Sigmoid colon (tissue), 7 donors: ENCODE data around the gene UBE2N. TPM values are rescaled to one million over a fixed set of nuclear protein-coding genes. Genes with fewer than 3 reads are reported as not detected.

Experiments
- DNase-seq: peaks from one replicate; pipeline ENCODE4 v3.0.0-alpha.2; 2019
- H3K27ac ChIP-seq, 4 donors: fragments of 200-600 bp; sonication (generic); one replicate each; pipeline ENCODE4 v1.5.1; 2016 to 2019; ENCODE audit warnings: mild to moderate bottlenecking in 1 of 4
- H3K27me3 ChIP-seq, 3 donors: fragments of 200-600 bp; sonication (generic); one replicate each; pipeline ENCODE4 v1.5.1; 2019; ENCODE audit warnings: mild to moderate bottlenecking in 1 of 3
- H3K36me3 ChIP-seq, 4 donors: fragments of 200-600 bp; sonication (generic); one replicate each; pipeline ENCODE4 v1.5.1; 2016 to 2019
- H3K4me1 ChIP-seq, 4 donors: fragments of 200-600 bp; sonication (generic); one replicate each; pipeline ENCODE4 v1.5.1; 2017 to 2019
- H3K4me3 ChIP-seq, 4 donors: fragments of 200-600 bp; sonication (generic); one replicate each; pipeline ENCODE4 v1.5.1; 2017 to 2019; ENCODE audit warnings: mild to moderate bottlenecking in 2 of 4, moderate library complexity in 1 of 4
- H3K9me3 ChIP-seq, 4 donors: fragments of 200-600 bp in 3 of 4; sonication (generic) in 3 of 4; one replicate each; pipeline versions ENCODE4 v1.5.1 to v1.6.1; 2013 to 2019
- EP300 ChIP-seq, 4 donors: sonication (generic); formaldehyde crosslinking; IDR thresholded peaks; one replicate each; pipeline ENCODE4 v1.6.1; 2017; ENCODE audit warnings: antibody characterized with exemption in 4 of 4
- POLR2A ChIP-seq, 2 donors: fragments of 450-650 bp; IDR thresholded peaks; one replicate each; pipeline ENCODE4 v1.6.1; 2016; ENCODE audit warnings: antibody characterized with exemption in 2 of 2, mild to moderate bottlenecking in 2 of 2, moderate library complexity in 2 of 2
- POLR2AphosphoS5 ChIP-seq, 4 donors: sonication (generic); formaldehyde crosslinking; IDR thresholded peaks; one replicate each; pipeline ENCODE4 v1.6.1; 2017; ENCODE audit warnings: antibody characterized with exemption in 4 of 4
- whole genome bisulfite sequencing, 2 donors: extraction: QIAGEN DNeasy Blood & Tissue Kit; methylation state at CpG; one replicate each; pipeline ENCODE4 v1.1.7; 2013; 5-methylcytosine and 5-hydroxymethylcytosine counted together
- intact Hi-C: fragments of 100-400 bp; cut with DNase I; formaldehyde crosslinking; loops from one replicate; pipeline ENCODE4 v1.15.1; 2023
- polyA plus RNA-seq, 3 donors: library from polyadenylated mRNA; stranded (reverse); fragments of 200-250 nt; gene quantifications; one replicate each; pipeline ENCODE4 v1.2.3, GENCODE V29; 2013
- total RNA-seq, 4 donors: library from RNA; depleted of rRNA; stranded (reverse); fragments of >200 nt; gene quantifications; one replicate each; pipeline ENCODE4 v1.1.0, GENCODE V29; 2016
- TF ChIP-seq, protein P1 (sequence below), 4 experiments: fragments of 450-650 bp in 3 of 4; fragments of 200-600 bp in 1 of 4; IDR thresholded peaks; one replicate each; pipeline ENCODE4 v1.5.1; 2016 to 2019; ENCODE audit warnings: antibody characterized with exemption in 4 of 4, mild to moderate bottlenecking in 3 of 4, moderate library complexity in 2 of 4
- donor health status: healthy with polysubstance abuse.
- donor health status: Bipolar disorder and iron deficiency.
- donor health status: healthy.

The UBE2N gene
- total and polyA plus RNA-seq, 7 donors, result 23.0 to 102 (median 28.0) TPM

DNA sequence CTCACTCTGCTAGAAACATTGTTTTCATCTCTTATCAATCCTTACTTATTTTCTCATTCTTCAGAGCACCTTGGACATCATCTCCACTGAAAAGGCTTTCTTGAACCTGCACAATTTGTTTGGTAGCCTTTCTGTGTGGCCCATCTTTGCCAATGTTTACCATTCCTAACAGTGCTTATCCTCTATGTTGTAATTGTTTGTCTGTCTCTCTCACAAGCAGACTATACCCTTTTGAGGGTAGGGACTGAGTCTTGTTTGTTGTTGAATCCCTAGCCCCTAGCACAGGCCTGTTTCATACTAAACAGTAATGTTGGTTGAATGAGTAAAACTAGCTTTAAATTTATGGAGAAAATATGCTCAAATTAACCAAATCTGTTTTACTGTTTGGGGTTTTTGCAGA is 34.8 kb upstream of the UBE2N start:
- no peak for DNase-seq
- intact Hi-C loops, result loop anchor here (10.0 kb wide), 1 partner anchor 1918 kb away; no protein-coding TSS in a partner anchor

DNA sequence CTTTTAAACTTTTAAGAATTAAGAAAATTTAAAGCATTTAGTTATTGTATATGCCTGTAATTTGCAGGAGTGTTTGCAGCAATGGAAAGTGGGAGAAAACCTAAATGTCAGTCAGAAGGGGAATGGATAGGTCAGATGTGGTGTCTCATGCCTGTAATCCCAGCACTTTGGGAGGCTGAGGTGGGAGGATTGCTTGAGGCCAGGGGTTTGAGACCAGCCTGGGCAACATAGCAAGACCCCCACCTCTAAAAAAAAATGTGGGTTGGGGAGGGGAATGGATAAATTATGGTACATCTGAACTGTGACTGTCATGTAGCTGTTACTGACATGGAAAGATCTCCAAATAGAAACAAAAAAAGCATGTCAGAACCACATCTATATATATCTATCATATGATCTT is 27.6 kb upstream of the UBE2N start:
- intact Hi-C loops, result no loop called here
- H3K36me3 ChIP-seq, result peaks cover 0 to 36% (median 0%) of the 10 kb centered on the region in 4 donors
- H3K9me3 ChIP-seq, result no peaks in the 10 kb centered on the region
- H3K27ac ChIP-seq, result no peak overlapping the region
- no peaks in the 10 kb centered on the region for H3K27me3 ChIP-seq
- no peak for DNase-seq
- TF ChIP-seq POLR2A (IDR thresholded peaks at IDR 0.05) (no peak), POLR2AphosphoS5 (IDR thresholded peaks at IDR 0.05) (no peak), EP300 (IDR thresholded peaks at IDR 0.05) (no peak)
- TF ChIP-seq, protein P1, sequence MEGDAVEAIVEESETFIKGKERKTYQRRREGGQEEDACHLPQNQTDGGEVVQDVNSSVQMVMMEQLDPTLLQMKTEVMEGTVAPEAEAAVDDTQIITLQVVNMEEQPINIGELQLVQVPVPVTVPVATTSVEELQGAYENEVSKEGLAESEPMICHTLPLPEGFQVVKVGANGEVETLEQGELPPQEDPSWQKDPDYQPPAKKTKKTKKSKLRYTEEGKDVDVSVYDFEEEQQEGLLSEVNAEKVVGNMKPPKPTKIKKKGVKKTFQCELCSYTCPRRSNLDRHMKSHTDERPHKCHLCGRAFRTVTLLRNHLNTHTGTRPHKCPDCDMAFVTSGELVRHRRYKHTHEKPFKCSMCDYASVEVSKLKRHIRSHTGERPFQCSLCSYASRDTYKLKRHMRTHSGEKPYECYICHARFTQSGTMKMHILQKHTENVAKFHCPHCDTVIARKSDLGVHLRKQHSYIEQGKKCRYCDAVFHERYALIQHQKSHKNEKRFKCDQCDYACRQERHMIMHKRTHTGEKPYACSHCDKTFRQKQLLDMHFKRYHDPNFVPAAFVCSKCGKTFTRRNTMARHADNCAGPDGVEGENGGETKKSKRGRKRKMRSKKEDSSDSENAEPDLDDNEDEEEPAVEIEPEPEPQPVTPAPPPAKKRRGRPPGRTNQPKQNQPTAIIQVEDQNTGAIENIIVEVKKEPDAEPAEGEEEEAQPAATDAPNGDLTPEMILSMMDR (IDR thresholded peaks at IDR 0.05), result no peak
- H3K4me3 ChIP-seq, result no peak overlapping the region
- peaks cover 0 to 24% (median 17%) of the 10 kb centered on the region in 4 donors for H3K4me1 ChIP-seq

More for the DNA sequence above, 34.8 kb upstream of the UBE2N start:
- no peak for TF ChIP-seq EP300 (IDR thresholded peaks at IDR 0.05)
- no peak for TF ChIP-seq POLR2AphosphoS5 (IDR thresholded peaks at IDR 0.05)
- H3K9me3 ChIP-seq, result no peaks in the 10 kb centered on the region
- H3K27ac ChIP-seq, result no peak overlapping the region
- H3K4me1 ChIP-seq, result no peaks in the 10 kb centered on the region
- H3K4me3 ChIP-seq, result no peak overlapping the region
- peaks cover 7 to 81% (median 19%) of the 10 kb centered on the region in 4 donors for H3K36me3 ChIP-seq
- H3K27me3 ChIP-seq, result no peaks in the 10 kb centered on the region

DNA sequence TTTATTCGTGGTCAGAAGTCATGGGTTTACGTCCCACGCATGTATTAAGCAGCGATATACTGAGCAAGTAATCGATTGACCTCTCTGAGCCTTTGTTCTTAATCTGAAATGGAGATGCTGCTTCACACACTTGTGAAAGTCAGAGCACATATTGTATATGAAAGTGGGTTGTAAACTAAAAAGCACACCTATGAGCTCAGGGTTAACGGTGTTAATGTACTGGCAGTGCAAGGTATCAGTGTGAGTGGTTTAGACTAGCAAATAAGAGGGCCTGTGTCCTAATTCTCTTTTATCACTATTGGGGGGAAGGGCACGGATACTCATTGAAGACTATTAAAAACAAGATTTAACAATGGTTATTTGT is 26.2 kb upstream of the UBE2N start:
- WGBS, 2 donors, result 4 to 8% methylated on average over 7 of the region's 7 CpGs
- H3K36me3 ChIP-seq, result peaks cover 0 to 26% (median 0%) of the 10 kb centered on the region in 4 donors
- H3K27me3 ChIP-seq, result no peaks in the 10 kb centered on the region
- peaks cover 0 to 24% (median 17%) of the 10 kb centered on the region in 4 donors for H3K4me1 ChIP-seq
- H3K9me3 ChIP-seq, result no peaks in the 10 kb centered on the region
- H3K4me3 ChIP-seq, result peak overlapping the region; percentile 55 to 74 (median 66)
- intact Hi-C loops, result no loop called here
- H3K27ac ChIP-seq, result peak overlapping the region; percentile 81 to 90 (median 87)
- no peak for DNase-seq
- TF ChIP-seq EP300 (IDR thresholded peaks at IDR 0.05), result no peak
- TF ChIP-seq POLR2A (IDR thresholded peaks at IDR 0.05), result no peak
- TF ChIP-seq, protein P1 (IDR thresholded peaks at IDR 0.05), result no peak

DNA sequence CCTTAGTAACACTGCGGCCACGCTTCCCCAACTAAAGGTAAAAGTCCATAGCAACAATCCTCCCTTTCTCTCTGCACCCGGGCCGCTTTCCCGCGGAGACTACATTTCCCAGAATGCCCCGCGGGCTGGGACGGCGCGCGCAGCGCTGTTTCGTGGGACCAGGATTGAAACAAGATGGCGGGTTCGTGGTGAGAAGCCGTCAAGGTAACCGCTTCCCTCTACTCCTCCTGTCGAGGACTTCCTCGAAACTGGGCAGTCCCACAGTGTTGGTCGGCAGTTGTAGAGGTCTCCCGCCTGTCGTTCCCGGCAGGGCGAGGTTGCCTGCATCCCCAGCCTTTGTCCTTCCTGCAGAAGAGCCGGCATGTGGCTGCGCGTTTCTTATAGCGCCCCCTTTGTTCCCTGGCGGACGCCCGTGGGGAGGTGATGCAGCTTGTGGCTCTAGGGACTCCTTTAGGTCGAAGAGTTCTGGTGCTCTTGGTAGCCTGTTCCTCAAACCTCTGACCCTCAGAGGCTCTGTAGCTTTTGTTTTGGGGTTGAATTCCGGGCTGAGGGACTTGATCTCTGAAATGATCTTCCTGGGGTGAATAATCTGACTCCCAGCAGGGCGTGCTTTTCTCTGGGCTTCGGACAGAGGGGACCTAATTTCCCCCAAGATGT is 25.7 kb upstream of the UBE2N start, which contains the start of gene MRPL42:
Gene MRPL42, plus strand, starts transcription at position 164 of the 657 bp plus-strand sequence. CDS start 1,772 bp downstream, outside the sequence.
- WGBS, 2 donors, result 0% methylated on average over 36 of the region's 36 CpGs
- Histone ChIP-seq H3K9me3 (no peaks in the 10 kb centered on the region), H3K36me3 (peaks cover 0 to 25% (median 0%) of the 10 kb centered on the region in 4 donors), H3K27me3 (no peaks in the 10 kb centered on the region), H3K4me1 (peaks cover 0 to 24% (median 17%) of the 10 kb centered on the region in 4 donors), H3K27ac (peak within 1 kb of the TSS; percentile 81 to 90 (median 87)), H3K4me3 (peak within 1 kb of the TSS; percentile 55 to 74 (median 66))
- DNase-seq, result peak; percentile 93
- TF ChIP-seq POLR2AphosphoS5 (IDR thresholded peaks at IDR 0.05), result peak; percentile 72 to 89 (median 81)
- TF ChIP-seq POLR2A (IDR thresholded peaks at IDR 0.05), result peak; percentile 34 to 60
- TF ChIP-seq, protein P1 (IDR thresholded peaks at IDR 0.05), result peak; percentile 51 to 75 (median 65)
- no peak for TF ChIP-seq EP300 (IDR thresholded peaks at IDR 0.05)
- intact Hi-C loops, result loop anchor here (1.0 kb wide), 1 partner anchor 25 kb away; no protein-coding TSS in a partner anchor

DNA sequence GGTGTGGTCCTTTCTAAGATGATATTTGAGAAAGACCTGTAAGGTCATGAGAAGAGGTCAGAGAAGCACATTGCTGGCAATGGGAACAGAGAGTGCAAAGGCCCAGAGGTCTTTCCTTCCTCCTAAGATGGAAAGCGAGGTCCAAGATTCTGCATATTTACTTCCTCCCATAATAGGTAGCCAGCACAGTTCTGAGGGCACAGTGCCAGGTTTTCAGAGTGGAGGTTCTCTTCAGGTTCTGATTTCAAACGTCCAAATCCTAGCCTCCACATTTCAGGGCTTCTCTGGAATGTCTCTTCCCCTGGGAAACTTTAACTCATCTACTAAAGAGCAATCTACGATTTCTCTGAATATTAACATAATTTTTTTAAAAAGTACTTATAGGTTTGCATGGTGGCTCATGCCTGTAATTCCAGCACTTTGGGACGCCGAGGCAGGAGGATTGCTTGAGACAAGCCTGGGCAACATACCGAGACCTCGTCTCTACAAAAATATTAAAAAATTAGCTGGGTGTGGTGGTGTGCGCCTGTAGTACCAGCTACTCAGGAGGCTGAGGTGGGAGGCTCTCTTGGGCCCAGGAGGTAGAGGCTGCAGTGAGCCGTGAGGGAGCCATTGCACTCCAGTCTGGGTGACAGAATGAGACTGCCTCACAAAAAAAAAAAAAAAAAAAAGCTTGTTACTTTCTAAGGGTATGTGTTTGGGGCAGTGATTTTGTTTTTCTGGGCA is 25.0 kb upstream of the UBE2N start:
- TF ChIP-seq, protein P1 (IDR thresholded peaks at IDR 0.05), result no peak
- TF ChIP-seq EP300 (IDR thresholded peaks at IDR 0.05), result no peak
- no peak for TF ChIP-seq POLR2AphosphoS5 (IDR thresholded peaks at IDR 0.05)
- Histone ChIP-seq H3K4me3 (peak overlapping the region in 3 of 4 donors; percentile 55 to 74 (median 62)), H3K27me3 (no peaks in the 10 kb centered on the region), H3K9me3 (no peaks in the 10 kb centered on the region), H3K36me3 (peaks cover 0 to 18% (median 0%) of the 10 kb centered on the region in 4 donors), H3K4me1 (peaks cover 0 to 24% (median 17%) of the 10 kb centered on the region in 4 donors), H3K27ac (peak overlapping the region; percentile 81 to 90 (median 87))
- intact Hi-C loops, result loop anchor here (1.0 kb wide), 1 partner anchor 24 kb away; no protein-coding TSS in a partner anchor
- DNase-seq, result no peak
- WGBS, 2 donors, result 88 to 93% methylated on average over 9 of the region's 9 CpGs
